Measurements from ENCODE around the gene AEBP2. TPM values are rescaled to one million over a fixed set of nuclear protein-coding genes. Genes with fewer than 3 reads are reported as not detected.

The AEBP2 gene
- total RNA-seq, 2 donors from 2014 or later, result 37.8 to 78.4 TPM

DNA sequence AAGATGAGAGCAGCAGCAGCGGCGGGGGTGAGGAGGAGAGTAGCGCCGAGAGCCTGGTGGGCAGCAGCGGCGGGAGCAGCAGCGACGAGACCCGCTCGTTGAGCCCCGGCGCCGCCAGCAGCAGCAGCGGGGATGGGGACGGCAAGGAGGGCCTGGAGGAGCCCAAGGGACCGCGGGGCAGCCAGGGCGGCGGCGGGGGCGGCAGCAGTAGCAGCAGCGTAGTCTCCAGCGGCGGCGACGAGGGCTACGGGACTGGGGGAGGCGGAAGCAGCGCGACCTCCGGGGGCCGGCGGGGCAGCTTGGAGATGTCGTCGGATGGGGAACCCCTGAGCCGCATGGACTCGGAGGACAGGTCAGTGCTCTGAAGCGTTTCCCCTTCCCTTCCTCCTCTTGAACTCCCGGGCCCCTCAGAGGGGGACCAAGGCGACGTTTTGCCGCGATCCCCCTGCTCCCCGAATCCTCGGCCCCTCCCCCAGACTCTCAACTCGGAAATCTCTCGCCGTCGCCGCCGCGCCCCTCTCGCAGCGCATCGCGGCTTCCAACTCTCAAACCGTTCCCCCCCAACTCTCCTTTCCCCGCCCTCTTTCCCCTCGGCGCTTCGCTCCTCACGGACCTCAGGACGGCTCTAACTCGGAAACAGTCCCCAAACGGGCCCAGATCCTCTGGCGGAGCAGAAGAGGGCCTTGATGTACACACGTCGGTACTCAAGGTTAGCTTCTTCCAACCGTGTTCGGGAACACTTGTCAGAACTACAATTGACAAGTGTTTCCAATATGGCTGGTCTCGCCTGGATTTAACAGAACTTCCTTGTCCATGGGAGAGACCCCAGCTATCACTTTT lies 947 bp downstream of the AEBP2 start:
- TF ChIP-seq, protein P1, sequence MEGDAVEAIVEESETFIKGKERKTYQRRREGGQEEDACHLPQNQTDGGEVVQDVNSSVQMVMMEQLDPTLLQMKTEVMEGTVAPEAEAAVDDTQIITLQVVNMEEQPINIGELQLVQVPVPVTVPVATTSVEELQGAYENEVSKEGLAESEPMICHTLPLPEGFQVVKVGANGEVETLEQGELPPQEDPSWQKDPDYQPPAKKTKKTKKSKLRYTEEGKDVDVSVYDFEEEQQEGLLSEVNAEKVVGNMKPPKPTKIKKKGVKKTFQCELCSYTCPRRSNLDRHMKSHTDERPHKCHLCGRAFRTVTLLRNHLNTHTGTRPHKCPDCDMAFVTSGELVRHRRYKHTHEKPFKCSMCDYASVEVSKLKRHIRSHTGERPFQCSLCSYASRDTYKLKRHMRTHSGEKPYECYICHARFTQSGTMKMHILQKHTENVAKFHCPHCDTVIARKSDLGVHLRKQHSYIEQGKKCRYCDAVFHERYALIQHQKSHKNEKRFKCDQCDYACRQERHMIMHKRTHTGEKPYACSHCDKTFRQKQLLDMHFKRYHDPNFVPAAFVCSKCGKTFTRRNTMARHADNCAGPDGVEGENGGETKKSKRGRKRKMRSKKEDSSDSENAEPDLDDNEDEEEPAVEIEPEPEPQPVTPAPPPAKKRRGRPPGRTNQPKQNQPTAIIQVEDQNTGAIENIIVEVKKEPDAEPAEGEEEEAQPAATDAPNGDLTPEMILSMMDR (conservative IDR thresholded peaks at IDR 0.05), result no peak
- Mint-ChIP-seq H3K27me3 (ENCODE audit: insufficient read depth) (peaks cover 3% of the 10 kb centered on the region), H3K27ac (peak overlapping the region; percentile 96), H3K4me3 (peak overlapping the region; percentile 100), H3K4me1 (peaks cover 26% of the 10 kb centered on the region), H3K9me3 (peaks cover 2% of the 10 kb centered on the region), H3K36me3 (ENCODE audit: low read depth) (peaks cover 24% of the 10 kb centered on the region)
- 0% methylated on average over 29 to 71 of the region's 71 CpGs for WGBS, 2 experiments (ENCODE audit: insufficient coverage in 1 of 2, insufficient read length in 1 of 2)
- H3K9ac ChIP-seq (ENCODE audit: extremely low read depth, low read length, poor library complexity, severe bottlenecking), result peak overlapping the region; percentile 80
- H3K27ac ChIP-seq (ENCODE audit: low read depth, low read length), result peak overlapping the region; percentile 69
- peak overlapping the region; percentile 99 for H3K4me3 ChIP-seq (ENCODE audit: low read length)
- no peaks in the 10 kb centered on the region for H3K27me3 ChIP-seq (ENCODE audit: control insufficient read depth, insufficient read depth, low read length, poor library complexity, severe bottlenecking)
- H3K36me3 ChIP-seq (ENCODE audit: control insufficient read depth, insufficient read depth, low read length), result peaks cover 10% of the 10 kb centered on the region
- H3K9me3 ChIP-seq (ENCODE audit: control insufficient read depth, low read length), result peaks cover 4% of the 10 kb centered on the region
- peak; percentile 87 for DNase-seq
- no peaks in the 10 kb centered on the region for H3K4me1 ChIP-seq (ENCODE audit: control insufficient read depth, insufficient read depth, low read length)

DNA sequence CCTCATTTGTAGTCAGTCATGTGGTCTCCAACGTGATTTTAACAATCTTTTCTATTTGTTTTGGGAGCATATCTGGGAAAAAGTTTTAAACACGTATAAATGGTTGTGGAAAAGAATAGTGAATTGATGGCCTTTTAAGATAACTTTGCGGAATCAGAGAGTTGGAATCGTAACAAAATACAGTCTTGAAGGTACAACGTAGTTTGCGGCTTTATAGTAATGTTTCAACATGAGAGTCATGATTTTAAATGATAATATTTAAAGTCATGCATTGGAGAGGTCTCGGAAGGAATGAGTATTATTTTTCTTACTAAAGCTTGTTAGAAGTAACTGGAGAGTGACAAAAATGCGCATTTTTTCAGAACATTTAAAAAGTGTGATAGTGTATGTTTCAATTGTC lies 1.6 kb downstream of the AEBP2 start:
- Mint-ChIP-seq H3K4me1 (peaks cover 28% of the 10 kb centered on the region), H3K9me3 (peaks cover 2% of the 10 kb centered on the region), H3K36me3 (ENCODE audit: low read depth) (peaks cover 25% of the 10 kb centered on the region), H3K27ac (peak overlapping the region; percentile 96), H3K27me3 (ENCODE audit: insufficient read depth) (peaks cover 3% of the 10 kb centered on the region), H3K4me3 (peak overlapping the region; percentile 100)
- peaks cover 4% of the 10 kb centered on the region for H3K9me3 ChIP-seq (ENCODE audit: control insufficient read depth, low read length)
- no peak for DNase-seq
- 2 to 4% methylated on average over 7 to 8 of the region's 8 CpGs for WGBS, 2 experiments (ENCODE audit: insufficient coverage in 1 of 2, insufficient read length in 1 of 2)
- H3K36me3 ChIP-seq (ENCODE audit: control insufficient read depth, insufficient read depth, low read length), result peaks cover 10% of the 10 kb centered on the region
- H3K27ac ChIP-seq (ENCODE audit: low read depth, low read length), result no peak overlapping the region
- H3K4me1 ChIP-seq (ENCODE audit: control insufficient read depth, insufficient read depth, low read length), result no peaks in the 10 kb centered on the region
- H3K27me3 ChIP-seq (ENCODE audit: control insufficient read depth, insufficient read depth, low read length, poor library complexity, severe bottlenecking), result no peaks in the 10 kb centered on the region
- H3K9ac ChIP-seq (ENCODE audit: extremely low read depth, low read length, poor library complexity, severe bottlenecking), result peak overlapping the region; percentile 80
- peak overlapping the region; percentile 99 for H3K4me3 ChIP-seq (ENCODE audit: low read length)
- TF ChIP-seq, protein P1 (conservative IDR thresholded peaks at IDR 0.05), result no peak

DNA sequence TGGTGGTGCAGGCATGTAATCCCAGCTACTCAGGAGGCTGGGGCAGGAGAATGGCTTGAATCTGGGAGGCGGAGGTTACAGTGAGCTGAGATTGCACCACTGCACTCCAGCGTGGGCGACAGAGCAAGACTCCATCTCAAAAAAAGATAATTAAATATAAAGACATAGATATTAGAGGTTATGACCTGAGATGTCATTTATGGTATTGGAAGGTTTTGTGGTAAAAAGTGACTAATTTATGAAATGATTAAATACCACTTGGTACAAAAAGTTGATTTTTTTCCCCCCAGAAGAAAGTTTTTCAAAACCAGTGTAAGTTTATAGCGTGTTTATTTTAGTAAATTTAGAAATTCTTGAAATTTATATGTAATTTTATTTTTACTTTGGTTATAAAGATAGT lies 4.3 kb downstream of the AEBP2 start:
- Histone ChIP-seq H3K27me3 (ENCODE audit: control insufficient read depth, insufficient read depth, low read length, poor library complexity, severe bottlenecking) (no peaks in the 10 kb centered on the region), H3K4me1 (ENCODE audit: control insufficient read depth, insufficient read depth, low read length) (peaks cover 4% of the 10 kb centered on the region), H3K4me3 (ENCODE audit: low read length) (no peak overlapping the region), H3K36me3 (ENCODE audit: control insufficient read depth, insufficient read depth, low read length) (peaks cover 10% of the 10 kb centered on the region), H3K27ac (ENCODE audit: low read depth, low read length) (no peak overlapping the region), H3K9me3 (ENCODE audit: control insufficient read depth, low read length) (peaks cover 4% of the 10 kb centered on the region), H3K9ac (ENCODE audit: extremely low read depth, low read length, poor library complexity, severe bottlenecking) (no peak overlapping the region)
- 100% methylated on average over 1 to 2 of the region's 4 CpGs for WGBS, 2 experiments (ENCODE audit: insufficient coverage in 1 of 2, insufficient read length in 1 of 2)
- peaks cover 3% of the 10 kb centered on the region for H3K27me3 Mint-ChIP-seq (ENCODE audit: insufficient read depth)
- no peak for DNase-seq
- H3K4me1 Mint-ChIP-seq, result peaks cover 41% of the 10 kb centered on the region
- H3K36me3 Mint-ChIP-seq (ENCODE audit: low read depth), result peaks cover 35% of the 10 kb centered on the region
- no peak overlapping the region for H3K27ac Mint-ChIP-seq
- H3K4me3 Mint-ChIP-seq, result no peak overlapping the region
- TF ChIP-seq, protein P1 (conservative IDR thresholded peaks at IDR 0.05), result no peak
- H3K9me3 Mint-ChIP-seq, result peaks cover 2% of the 10 kb centered on the region

All from endodermal cell (in vitro differentiated cells).